GM21515 (cell line): ENCODE results near the gene ATAD3A.
A peak's percentile ranks its signal among the peaks of the same experiment; 100 is the strongest.

Experiments
- ATAC-seq: cut with Tn5 transposase; IDR thresholded peaks from one replicate; pipeline ENCODE4 v1.9.1; 2021; ENCODE audit not compliant: unreplicated experiment

ATAD3A gene

DNA sequence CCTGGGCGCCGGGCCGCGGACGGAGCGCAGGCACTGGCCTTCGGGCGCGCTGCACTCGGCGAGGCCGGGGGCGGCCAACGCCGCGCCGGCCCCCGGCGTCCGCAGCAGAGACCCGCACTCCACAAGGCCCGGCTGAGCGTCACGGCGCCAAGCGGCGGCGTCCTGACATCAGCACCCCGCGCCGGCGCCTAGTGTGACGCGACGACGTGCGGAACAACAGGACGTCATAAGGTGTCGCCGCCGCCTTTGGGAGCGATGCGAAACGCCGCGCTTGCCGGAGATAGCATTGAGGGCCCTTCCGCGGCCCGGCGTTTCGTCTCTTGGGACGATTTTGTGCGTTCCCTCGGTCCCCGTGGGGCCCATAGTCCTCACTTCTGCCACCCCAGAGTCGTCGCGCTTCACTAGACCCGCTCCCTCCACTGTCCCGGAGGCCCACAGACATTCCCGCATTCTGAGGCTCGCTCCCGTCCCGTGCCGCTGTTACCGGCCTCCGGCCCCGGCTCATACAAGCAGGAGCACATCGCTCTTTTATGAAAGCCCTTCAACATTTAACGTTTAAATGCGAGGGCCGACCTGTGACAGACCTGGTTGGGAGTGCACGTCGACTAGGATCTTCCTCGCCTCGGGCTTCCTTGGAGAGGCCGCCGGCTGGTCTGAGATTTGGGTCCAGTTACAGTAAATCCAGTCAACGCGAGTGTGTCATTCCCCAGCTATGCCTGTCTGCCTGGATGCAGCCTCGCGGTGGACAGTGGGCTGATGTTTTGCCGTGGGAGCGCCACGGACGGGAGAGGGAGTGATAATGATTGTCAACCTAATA lies 63.0 kb downstream of the ATAD3A start, which contains the start of gene SSU72:
Gene SSU72 (minus strand): TSS at position 143 of the 817 bp plus-strand sequence. CDS start 306 bp downstream, outside the sequence.
- peak; percentile 81 for ATAC-seq

GRCh38 chr1:1577367-1578011 lies 65.5 kb downstream of the ATAD3A start:
- no peak for ATAC-seq

GRCh38 chr1:1578371-1578940 lies 66.5 kb downstream of the ATAD3A start:
- no peak for ATAC-seq

- ATAC-seq, result no peak
These were observed 70.8 kb downstream of the ATAD3A start for GRCh38 chr1:1582585-1583346.

GRCh38 chr1:1583347-1584010 lies 71.5 kb downstream of the ATAD3A start:
- ATAC-seq, result no peak
